Adrenal gland (tissue), 12 donors: ENCODE results near the gene CDS1. TPM values are rescaled to one million over a fixed set of nuclear protein-coding genes. Genes with fewer than 3 reads are reported as not detected.

ENCODE experiments used
- DNase-seq, 7 donors: peaks; one replicate each; pipeline ENCODE4 v3.0.0-alpha.2; 2019 to 2020
- H3K27ac ChIP-seq, 5 donors: fragments of 200-600 bp; sonication (generic) in 4 of 5; 1 replicate in 3 of 5; 2 replicates in 2 of 5; pipeline versions ENCODE4 v1.5.1 to v1.8.0; 2016 to 2020; ENCODE audit warnings: mild to moderate bottlenecking in 1 of 5
- H3K27me3 ChIP-seq: fragments of 200-600 bp; 2 replicates; pipeline ENCODE4 v1.8.0; 2021
- H3K36me3 ChIP-seq, 2 donors: fragments of 200-600 bp; replicated peaks in 1 of 2; 1 replicate in 1 of 2; 2 replicates in 1 of 2; pipeline versions ENCODE4 v1.5.1 to v1.8.0; 2018 to 2022
- H3K4me1 ChIP-seq, 2 donors: fragments of 200-600 bp; replicated peaks in 1 of 2; 1 replicate in 1 of 2; 2 replicates in 1 of 2; pipeline versions ENCODE4 v1.5.1 to v1.8.0; 2018 to 2021
- H3K4me3 ChIP-seq, 4 donors: fragments of 200-600 bp; sonication (generic) in 3 of 4; one replicate each; pipeline ENCODE4 v1.5.1; 2016 to 2018
- H3K9me3 ChIP-seq, 3 donors: fragments of 200-600 bp; sonication (generic) in 1 of 3; replicated peaks in 1 of 3; 1 replicate in 2 of 3; 2 replicates in 1 of 3; pipeline versions ENCODE4 v1.5.1 to v1.8.0; 2016 to 2021
- POLR2A ChIP-seq, 2 donors: fragments of 450-650 bp; IDR thresholded peaks; one replicate each; pipeline ENCODE4 v1.6.1; 2017; ENCODE audit warnings: antibody characterized with exemption in 2 of 2, mild to moderate bottlenecking in 2 of 2, moderate library complexity in 1 of 2
- WGBS, 4 donors: extraction: QIAGEN DNeasy Blood & Tissue Kit in 2 of 4; methylation state at CpG; one replicate each; pipeline versions ENCODE4 v1.1.5 to v1.1.7; 2013 to 2017; 5-methylcytosine and 5-hydroxymethylcytosine counted together
- intact Hi-C, 2 donors: fragments of 100-400 bp; cut with DNase I; formaldehyde crosslinking; loops; one replicate each; pipeline versions ENCODE4 v1.14.1 to v1.15.0; 2022 to 2023
- polyA plus RNA-seq, 3 donors: library from polyadenylated mRNA; stranded (reverse); fragments of 200-250 nt in 2 of 3; fragments of 350-450 nt in 1 of 3; fragmentation: Illumina TruSeq in 1 of 3; extraction: RNeasy Lipid Tissue Mini Kit (QIAGEN cat#74804) in 1 of 3; gene quantifications; one replicate each; pipeline ENCODE4 v1.2.3, GENCODE V29; 2013 to 2014
- total RNA-seq, 9 donors: library from RNA; depleted of rRNA in 4 of 9; stranded (reverse); fragments of >200 nt in 4 of 9; fragments of 120-200 nt in 1 of 9; fragmentation: NEBNext Ultra II Directional in 1 of 9; extraction: Animal tissue kit (Norgen Biotek cat#: 25700) in 1 of 9; gene quantifications; one replicate each; pipeline versions ENCODE4 v1.1.0 to v1.2.4, GENCODE V29; 2013 to 2023
- TF ChIP-seq, protein P1 (sequence below), 6 experiments: fragments of 450-650 bp in 4 of 6; fragments of 200-600 bp in 2 of 6; sonication (generic) in 1 of 6; IDR thresholded peaks; 1 replicate in 5 of 6; 2 replicates in 1 of 6; pipeline versions ENCODE4 v1.5.1 to v1.8.0; 2016 to 2021; ENCODE audit warnings: antibody characterized with exemption in 6 of 6, mild to moderate bottlenecking in 2 of 6, moderate library complexity in 1 of 6
- donor health status: healthy with polysubstance abuse.
- donor health status: Bipolar disorder and iron deficiency.
- donor health status: DM: yes; HTN: yes; CAD: no.
- donor health status: DM: no; HTN: no; CAD: no.
- donor health status: DM: no; HTN: no; CAD: no.
- donor health status: DM: yes; HTN: yes; CAD: no.

CDS1 gene
- total and polyA plus RNA-seq, 12 donors, result 2.6 to 17.8 (median 9.0) TPM

DNA sequence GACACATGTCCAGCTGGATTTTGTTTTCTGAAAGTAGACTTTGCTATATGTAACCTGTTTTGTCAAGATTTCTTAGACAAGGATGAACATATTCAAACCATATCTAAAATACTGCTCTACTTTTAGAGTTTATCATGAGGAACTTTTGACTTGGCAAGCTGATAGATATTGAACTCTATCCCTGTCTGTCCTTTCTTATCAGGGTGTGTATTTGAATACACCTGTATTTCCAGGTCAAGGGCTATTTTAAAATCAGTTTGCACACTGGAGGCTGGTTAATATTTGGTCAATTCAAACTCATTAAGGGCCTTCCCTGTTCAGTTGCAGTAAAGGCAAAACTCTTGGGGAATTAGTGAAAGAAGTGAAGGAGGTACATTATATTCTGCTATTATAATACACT, 2.3 kb downstream of the CDS1 start:
- Histone ChIP-seq H3K4me3 (no peak overlapping the region), H3K27ac (no peak overlapping the region), H3K9me3 (no peaks in the 10 kb centered on the region), H3K4me1 (peaks cover 4 to 7% of the 10 kb centered on the region in 2 donors), H3K27me3 (no peaks in the 10 kb centered on the region), H3K36me3 (no peaks in the 10 kb centered on the region)
- intact Hi-C loops, result no loop called here
- TF ChIP-seq, protein P1, sequence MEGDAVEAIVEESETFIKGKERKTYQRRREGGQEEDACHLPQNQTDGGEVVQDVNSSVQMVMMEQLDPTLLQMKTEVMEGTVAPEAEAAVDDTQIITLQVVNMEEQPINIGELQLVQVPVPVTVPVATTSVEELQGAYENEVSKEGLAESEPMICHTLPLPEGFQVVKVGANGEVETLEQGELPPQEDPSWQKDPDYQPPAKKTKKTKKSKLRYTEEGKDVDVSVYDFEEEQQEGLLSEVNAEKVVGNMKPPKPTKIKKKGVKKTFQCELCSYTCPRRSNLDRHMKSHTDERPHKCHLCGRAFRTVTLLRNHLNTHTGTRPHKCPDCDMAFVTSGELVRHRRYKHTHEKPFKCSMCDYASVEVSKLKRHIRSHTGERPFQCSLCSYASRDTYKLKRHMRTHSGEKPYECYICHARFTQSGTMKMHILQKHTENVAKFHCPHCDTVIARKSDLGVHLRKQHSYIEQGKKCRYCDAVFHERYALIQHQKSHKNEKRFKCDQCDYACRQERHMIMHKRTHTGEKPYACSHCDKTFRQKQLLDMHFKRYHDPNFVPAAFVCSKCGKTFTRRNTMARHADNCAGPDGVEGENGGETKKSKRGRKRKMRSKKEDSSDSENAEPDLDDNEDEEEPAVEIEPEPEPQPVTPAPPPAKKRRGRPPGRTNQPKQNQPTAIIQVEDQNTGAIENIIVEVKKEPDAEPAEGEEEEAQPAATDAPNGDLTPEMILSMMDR (IDR thresholded peaks at IDR 0.05), result no peak
- no peak for TF ChIP-seq POLR2A (IDR thresholded peaks at IDR 0.05)
- DNase-seq, result no peak

DNA sequence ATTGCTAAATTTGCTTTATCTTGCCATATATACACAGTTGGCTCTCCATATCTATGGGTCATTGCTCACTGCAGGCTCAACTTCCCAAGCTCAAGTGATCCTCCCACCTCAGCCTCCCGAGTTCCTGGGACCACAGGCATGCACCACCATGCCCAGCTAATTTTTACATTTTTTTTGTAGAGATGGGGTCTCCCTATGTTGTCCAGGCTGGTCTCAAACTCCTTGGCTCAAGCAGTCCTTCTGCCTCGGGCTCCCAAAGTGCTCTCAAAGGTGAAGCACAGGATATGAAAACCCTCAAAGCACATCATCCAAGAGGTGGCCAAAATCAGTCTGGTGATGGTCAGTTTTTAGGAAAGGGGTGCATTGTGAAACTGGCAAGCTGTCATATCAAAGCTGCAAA, 11.8 kb downstream of the CDS1 start:
- TF ChIP-seq, protein P1 (IDR thresholded peaks at IDR 0.05), result no peak
- TF ChIP-seq POLR2A (IDR thresholded peaks at IDR 0.05), result no peak
- H3K9me3 ChIP-seq, result no peaks in the 10 kb centered on the region
- intact Hi-C loops, result no loop called here
- no peak overlapping the region for H3K27ac ChIP-seq
- DNase-seq, result no peak
- H3K4me3 ChIP-seq, result no peak overlapping the region
- WGBS, 4 donors, result 68 to 94% (median 82%) methylated on average over 2 of the region's 2 CpGs
- no peaks in the 10 kb centered on the region for H3K4me1 ChIP-seq
- no peaks in the 10 kb centered on the region for H3K27me3 ChIP-seq
- H3K36me3 ChIP-seq, result no peaks in the 10 kb centered on the region

DNA sequence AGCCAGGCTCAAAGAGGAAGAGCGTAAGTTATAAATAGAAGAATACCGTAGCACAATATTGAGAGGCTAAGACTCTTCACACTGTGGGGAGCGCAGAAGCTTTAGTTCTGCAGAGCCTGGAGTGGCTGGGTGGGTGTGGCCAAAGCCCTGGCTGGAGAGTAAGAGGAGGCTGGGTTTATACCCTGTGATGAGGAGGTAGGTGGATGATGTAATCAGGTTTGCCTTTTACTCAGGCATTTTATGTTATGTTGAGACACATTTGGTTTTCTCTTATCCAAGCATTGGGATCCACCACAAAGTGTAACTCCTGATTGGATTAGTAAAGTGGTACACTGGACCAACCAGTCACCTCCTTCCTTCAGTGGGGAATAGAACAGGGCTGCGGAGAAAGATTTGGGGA, 13.9 kb downstream of the CDS1 start:
- intact Hi-C loops, result no loop called here
- no peaks in the 10 kb centered on the region for H3K4me1 ChIP-seq
- no peaks in the 10 kb centered on the region for H3K36me3 ChIP-seq
- 86 to 91% (median 90%) methylated on average over 4 of the region's 4 CpGs for WGBS, 4 donors
- H3K9me3 ChIP-seq, result no peaks in the 10 kb centered on the region
- H3K27ac ChIP-seq, result peak overlapping the region in 1 of 5 donors; percentile 53
- no peak overlapping the region for H3K4me3 ChIP-seq
- no peak for TF ChIP-seq POLR2A (IDR thresholded peaks at IDR 0.05)
- TF ChIP-seq, protein P1 (IDR thresholded peaks at IDR 0.05), result no peak
- H3K27me3 ChIP-seq, result no peaks in the 10 kb centered on the region
- peak in 1 of 7 donors; percentile 5 for DNase-seq

DNA sequence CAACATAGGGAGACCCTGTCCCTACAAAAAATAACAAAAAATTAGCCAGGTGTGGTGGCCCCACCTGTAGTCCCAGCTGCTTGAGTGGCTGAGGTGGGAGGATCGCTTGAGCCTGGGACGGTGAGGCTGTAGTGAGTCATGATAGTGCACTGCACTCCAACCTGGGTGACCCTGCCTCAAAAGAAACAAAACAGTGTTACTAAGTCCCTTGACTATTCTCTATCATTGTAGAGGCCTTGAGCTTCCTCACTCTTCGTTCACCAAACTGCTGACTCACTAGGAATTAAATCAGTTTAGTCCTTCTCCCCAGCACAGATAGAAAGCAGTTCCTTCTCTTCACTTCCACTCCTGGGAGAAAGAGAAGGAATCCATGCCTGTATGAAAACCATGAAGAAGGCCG, 14.5 kb downstream of the CDS1 start:
- Histone ChIP-seq H3K9me3 (no peaks in the 10 kb centered on the region), H3K4me3 (no peak overlapping the region), H3K27ac (peak overlapping the region in 3 of 5 donors; percentile 15 to 60 (median 53)), H3K4me1 (no peaks in the 10 kb centered on the region), H3K27me3 (no peaks in the 10 kb centered on the region), H3K36me3 (no peaks in the 10 kb centered on the region)
- intact Hi-C loops, result no loop called here
- TF ChIP-seq, protein P1 (IDR thresholded peaks at IDR 0.05), result no peak
- TF ChIP-seq POLR2A (IDR thresholded peaks at IDR 0.05), result no peak
- DNase-seq, result peak in 6 of 7 donors; percentile 35 to 63 (median 46)
- WGBS, 4 donors, result 36 to 53% (median 42%) methylated on average over 4 of the region's 4 CpGs
